22Rv1 (cell line): ENCODE measurements around the gene NID2.

Experiments
- H3K27ac ChIP-seq: fragments of 450-650 bp; 2 replicates; pipeline ENCODE4 v1.5.1; 2017
- CTCF ChIP-seq: fragments of 450-650 bp; IDR thresholded peaks from 2 replicates; pipeline ENCODE4 v1.5.1; 2017; ENCODE audit warnings: mild to moderate bottlenecking
- ZFX ChIP-seq: fragments of 450-650 bp; IDR thresholded peaks from 2 replicates; pipeline ENCODE4 v1.6.1; 2017; ENCODE audit warnings: antibody characterized with exemption, borderline replicate concordance

NID2 gene

GRCh38 chr14:52068615-52069306, at the start of gene NID2:
TSS of gene NID2 (minus strand) at chr14:52069059. CDS start at chr14:52068994, 65 bp downstream.
- no peak within 1 kb of the TSS for H3K27ac ChIP-seq
- no peak for TF ChIP-seq CTCF
- TF ChIP-seq ZFX: no peak

- H3K27ac ChIP-seq: no peak overlapping the region
- TF ChIP-seq ZFX: no peak
- TF ChIP-seq CTCF: no peak
Measured at GRCh38 chr14:52117111-52117832, 48.4 kb upstream of the NID2 start.

- H3K27ac ChIP-seq: no peak overlapping the region
- TF ChIP-seq CTCF: no peak
Measured at GRCh38 chr14:52115286-52115685, 46.4 kb upstream of the NID2 start.

GRCh38 chr14:52112336-52113018, 43.6 kb upstream of the NID2 start:
- no peak for TF ChIP-seq CTCF
- no peak for TF ChIP-seq ZFX
- no peak overlapping the region for H3K27ac ChIP-seq

GRCh38 chr14:52111583-52111982, 42.7 kb upstream of the NID2 start:
- H3K27ac ChIP-seq: no peak overlapping the region

GRCh38 chr14:52110441-52111086, 41.7 kb upstream of the NID2 start:
- H3K27ac ChIP-seq: no peak overlapping the region
- no peak for TF ChIP-seq ZFX
- no peak for TF ChIP-seq CTCF

More at GRCh38 chr14:52111583-52111982, 42.7 kb upstream of the NID2 start:
- TF ChIP-seq CTCF (no peak), ZFX (no peak)
